Embryonic facial prominence (tissue), 1 donor: ENCODE data around the gene CAD.
"Not testable (repeated sequence)": the region's sequence is repeated elsewhere in the genome, so short reads cannot be mapped to it uniquely, and the experiment has no call there.

ENCODE experiments used
- DNase-seq: peaks from one replicate; pipeline ENCODE4 v3.0.0-alpha.2; 2016; ENCODE audit errors: extremely low spot score

CAD gene

GRCh38 chr2:27217173-27218121 lies at the start of gene CAD:
Gene CAD, plus strand, starts transcription at chr2:27217369. Its CDS starts 183 bp downstream, at chr2:27217552.
- peak; percentile 66 for DNase-seq

GRCh38 chr2:27170581-27171337 lies 46.4 kb upstream of the CAD start:
- no peak for DNase-seq

GRCh38 chr2:27171351-27171848 lies 45.8 kb upstream of the CAD start:
- DNase-seq, result no peak

GRCh38 chr2:27174638-27175037 lies 42.5 kb upstream of the CAD start:
- no peak for DNase-seq

GRCh38 chr2:27175330-27175729 lies 41.8 kb upstream of the CAD start:
- no peak for DNase-seq

GRCh38 chr2:27175781-27176180 lies 41.4 kb upstream of the CAD start:
- DNase-seq, result not testable (repeated sequence)

- DNase-seq, result no peak
Measured at GRCh38 chr2:27177441-27178351, 39.5 kb upstream of the CAD start.

GRCh38 chr2:27178469-27178868 lies 38.7 kb upstream of the CAD start:
- no peak for DNase-seq

GRCh38 chr2:27179344-27180000 lies 37.7 kb upstream of the CAD start:
- DNase-seq, result no peak

GRCh38 chr2:27182346-27182745 lies 34.8 kb upstream of the CAD start:
- no peak for DNase-seq

GRCh38 chr2:27184115-27184514 lies 33.1 kb upstream of the CAD start:
- DNase-seq, result no peak

- DNase-seq, result no peak
Measured at GRCh38 chr2:27185331-27186026, 31.7 kb upstream of the CAD start.

GRCh38 chr2:27186613-27187345 lies 30.4 kb upstream of the CAD start:
- DNase-seq, result no peak

GRCh38 chr2:27189989-27190388 lies 27.2 kb upstream of the CAD start:
- no peak for DNase-seq

GRCh38 chr2:27191070-27191829 lies 25.9 kb upstream of the CAD start:
- no peak for DNase-seq

GRCh38 chr2:27194538-27195354 lies 22.4 kb upstream of the CAD start:
- no peak for DNase-seq

- not testable (repeated sequence) for DNase-seq
Measured at GRCh38 chr2:27195799-27196198, 21.4 kb upstream of the CAD start.

- DNase-seq, result not testable (repeated sequence)
Measured at GRCh38 chr2:27198068-27198467, 19.1 kb upstream of the CAD start.
